Stomach (tissue), 9 donors: Measurements from ENCODE around the gene NUMA1. TPM values are rescaled to one million over a fixed set of nuclear protein-coding genes. Genes with fewer than 3 reads are reported as not detected.

Source experiments
- DNase-seq, 2 donors: peaks; one replicate each; pipeline versions ENCODE4 v3.0.0 to v3.0.0-alpha.2; 2013 to 2019
- H3K27ac ChIP-seq, 5 donors: fragments of 200-600 bp in 4 of 5; sonication (generic) in 4 of 5; one replicate each; pipeline ENCODE4 v1.5.1; 2013 to 2019; ENCODE audit warnings: mild to moderate bottlenecking in 1 of 5, moderate library complexity in 1 of 5
- H3K27me3 ChIP-seq, 3 donors: fragments of 200-600 bp; sonication (generic); one replicate each; pipeline ENCODE4 v1.5.1; 2017 to 2019; ENCODE audit warnings: mixed run types in 1 of 3
- H3K36me3 ChIP-seq, 4 donors: fragments of 200-600 bp; sonication (generic); 1 replicate in 3 of 4; 2 replicates in 1 of 4; pipeline ENCODE4 v1.5.1; 2016 to 2019
- H3K4me1 ChIP-seq, 4 donors: fragments of 200-600 bp; sonication (generic); one replicate each; pipeline ENCODE4 v1.5.1; 2016 to 2019
- H3K4me3 ChIP-seq, 4 donors: fragments of 200-600 bp; sonication (generic) in 3 of 4; one replicate each; pipeline ENCODE4 v1.5.1; 2016 to 2019; ENCODE audit warnings: mild to moderate bottlenecking in 1 of 4
- H3K9me3 ChIP-seq, 4 donors: fragments of 200-600 bp; sonication (generic); one replicate each; pipeline ENCODE4 v1.5.1; 2016 to 2019
- CTCF ChIP-seq, 7 experiments: fragments of 450-650 bp in 4 of 7; fragments of 200-600 bp in 3 of 7; sonication (generic) in 3 of 7; IDR thresholded peaks; one replicate each; pipeline ENCODE4 v1.5.1; 2016 to 2019; ENCODE audit warnings: antibody characterized with exemption in 7 of 7, control low read depth in 2 of 7, mild to moderate bottlenecking in 1 of 7
- EP300 ChIP-seq: sonication (generic); formaldehyde crosslinking; IDR thresholded peaks from one replicate; pipeline ENCODE4 v1.6.1; 2017; ENCODE audit warnings: antibody characterized with exemption
- POLR2A ChIP-seq, 4 donors: fragments of 450-650 bp; IDR thresholded peaks; one replicate each; pipeline ENCODE4 v1.6.1; 2016; ENCODE audit warnings: antibody characterized with exemption in 4 of 4, control low read depth in 2 of 4, mild to moderate bottlenecking in 1 of 4, moderate library complexity in 1 of 4
- POLR2AphosphoS5 ChIP-seq, 3 donors: sonication (generic); formaldehyde crosslinking; IDR thresholded peaks; one replicate each; pipeline ENCODE4 v1.6.1; 2016; ENCODE audit warnings: antibody characterized with exemption in 3 of 3
- WGBS, 5 donors: extraction: QIAGEN DNeasy Blood & Tissue Kit in 3 of 5; methylation state at CpG; one replicate each; pipeline versions ENCODE4 v1.1.5 to v1.1.7; 2013 to 2018; 5-methylcytosine and 5-hydroxymethylcytosine counted together
- intact Hi-C: fragments of 100-400 bp; cut with DNase I; formaldehyde crosslinking; loops from one replicate; pipeline ENCODE4 v1.15.1; 2023; ENCODE audit warnings: low total_unique reads
- polyA plus RNA-seq, 3 donors: library from polyadenylated mRNA; stranded (reverse); fragments of 200-250 nt; gene quantifications; one replicate each; pipeline ENCODE4 v1.2.3, GENCODE V29; 2013
- total RNA-seq, 5 donors: library from RNA; depleted of rRNA; stranded (reverse); fragments of >200 nt; gene quantifications; one replicate each; pipeline versions ENCODE4 v1.1.0 to v1.2.3, GENCODE V29; 2014 to 2016
- donor health status: healthy with polysubstance abuse.
- donor health status: Bipolar disorder and iron deficiency.
- donor health status: healthy.

Gene NUMA1
- total and polyA plus RNA-seq, 8 donors: 84.2 to 619 (median 182) TPM

DNA sequence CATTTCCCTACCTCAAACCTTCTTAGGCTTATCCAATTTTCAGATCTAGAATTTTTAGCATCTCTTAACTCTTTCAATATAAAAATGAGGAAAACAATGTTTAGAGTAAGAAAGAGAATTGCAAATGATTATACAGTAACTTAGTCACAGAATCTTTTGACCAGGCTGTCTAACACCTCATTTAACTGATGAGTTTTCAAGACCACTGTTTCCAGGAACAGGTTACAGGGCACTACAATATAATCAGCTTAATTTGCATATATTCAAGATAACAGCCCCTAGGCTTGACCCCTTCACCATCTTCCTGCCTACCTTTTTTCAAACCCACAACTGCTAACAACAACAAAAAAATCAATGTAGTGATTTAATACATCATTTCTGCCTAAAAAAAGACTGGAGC lies 12.7 kb downstream of the NUMA1 start:
- Histone ChIP-seq H3K4me1 (peaks cover 35 to 65% (median 49%) of the 10 kb centered on the region in 4 donors), H3K36me3 (peaks cover 0 to 15% (median 4%) of the 10 kb centered on the region in 4 donors), H3K27me3 (no peaks in the 10 kb centered on the region), H3K27ac (peak overlapping the region in 3 of 5 donors; percentile 38 to 80 (median 42)), H3K4me3 (no peak overlapping the region), H3K9me3 (no peaks in the 10 kb centered on the region)
- intact Hi-C loops: no loop called here
- DNase-seq: no peak
- TF ChIP-seq EP300 (no peak), CTCF (IDR thresholded peaks at IDR 0.05) (no peak), POLR2AphosphoS5 (IDR thresholded peaks at IDR 0.05) (no peak), POLR2A (IDR thresholded peaks at IDR 0.05) (no peak)

DNA sequence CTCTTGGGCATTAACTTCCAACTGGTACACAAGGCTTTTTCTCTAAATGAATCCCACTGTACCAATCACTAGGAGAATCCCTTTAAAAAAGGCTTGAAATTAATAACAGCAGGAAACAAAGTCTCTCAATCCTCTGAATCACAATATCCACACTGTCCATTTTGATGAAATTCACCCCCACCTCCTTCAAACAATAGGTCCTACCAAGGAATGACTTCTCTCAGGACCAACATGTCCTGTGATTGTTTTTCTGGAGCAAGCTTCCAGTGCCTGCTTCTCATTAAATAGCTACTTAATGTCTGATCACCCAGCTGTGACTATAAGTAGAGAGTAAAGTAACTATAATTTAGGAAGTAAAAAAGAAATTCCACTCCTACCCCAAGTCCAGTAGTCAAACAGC lies 13.1 kb downstream of the NUMA1 start:
- Histone ChIP-seq H3K27me3 (no peaks in the 10 kb centered on the region), H3K36me3 (peaks cover 0 to 19% (median 8%) of the 10 kb centered on the region in 4 donors), H3K9me3 (no peaks in the 10 kb centered on the region), H3K27ac (peak overlapping the region in 3 of 5 donors; percentile 38 to 80 (median 42)), H3K4me3 (no peak overlapping the region), H3K4me1 (peaks cover 32 to 61% (median 45%) of the 10 kb centered on the region in 4 donors)
- intact Hi-C loops: no loop called here
- TF ChIP-seq CTCF (IDR thresholded peaks at IDR 0.05) (no peak), POLR2AphosphoS5 (IDR thresholded peaks at IDR 0.05) (no peak), EP300 (no peak), POLR2A (IDR thresholded peaks at IDR 0.05) (no peak)
- DNase-seq: no peak

- no peak for TF ChIP-seq CTCF (IDR thresholded peaks at IDR 0.05)
- no peak for DNase-seq
- Histone ChIP-seq H3K27me3 (no peaks in the 10 kb centered on the region), H3K4me3 (no peak overlapping the region), H3K9me3 (no peaks in the 10 kb centered on the region), H3K27ac (peak overlapping the region in 3 of 5 donors; percentile 38 to 80 (median 42)), H3K36me3 (peaks cover 0 to 24% (median 11%) of the 10 kb centered on the region in 4 donors), H3K4me1 (peaks cover 28 to 57% (median 41%) of the 10 kb centered on the region in 4 donors)
- intact Hi-C loops: no loop called here
Observed at GRCh38 chr11:72066855-72067254, 13.5 kb downstream of the NUMA1 start.

DNA sequence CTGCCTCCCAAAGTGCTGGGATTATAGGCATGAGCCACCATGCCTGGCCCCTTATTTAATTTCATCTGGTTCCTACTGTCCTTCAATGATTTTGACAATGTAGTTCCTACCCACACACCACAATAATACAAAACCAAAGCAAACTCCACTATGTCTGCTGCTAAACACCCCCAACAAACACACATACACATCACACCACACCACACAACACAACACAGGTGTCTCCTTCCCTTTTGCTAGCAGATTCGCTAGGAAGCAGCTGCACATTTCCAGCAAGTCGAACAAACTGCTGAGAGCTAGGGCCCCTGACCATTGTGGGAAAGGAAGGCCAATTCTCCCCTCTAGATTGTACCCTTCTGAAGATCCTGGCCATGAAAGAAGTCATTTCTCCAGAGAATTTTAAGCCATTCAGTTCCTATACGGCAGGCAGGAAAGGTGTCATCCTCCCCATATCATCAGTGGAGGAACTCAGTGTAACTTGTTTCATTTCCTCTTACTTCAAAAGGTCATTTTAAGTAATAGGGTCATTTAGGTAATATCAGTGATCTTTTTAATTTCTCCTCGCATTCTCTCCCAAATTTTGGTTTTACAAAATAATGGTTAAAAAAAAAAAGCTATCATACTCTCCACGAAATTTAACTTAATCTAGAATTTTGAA lies 18.5 kb downstream of the NUMA1 start:
- intact Hi-C loops: no loop called here
- peaks cover 0 to 9% (median 5%) of the 10 kb centered on the region in 4 donors for H3K4me1 ChIP-seq
- H3K27me3 ChIP-seq: no peaks in the 10 kb centered on the region
- 88 to 93% (median 93%) methylated on average over 5 of the region's 5 CpGs for WGBS, 5 donors
- no peaks in the 10 kb centered on the region for H3K9me3 ChIP-seq
- TF ChIP-seq CTCF (IDR thresholded peaks at IDR 0.05) (no peak), EP300 (no peak), POLR2AphosphoS5 (IDR thresholded peaks at IDR 0.05) (no peak), POLR2A (IDR thresholded peaks at IDR 0.05) (no peak)
- H3K4me3 ChIP-seq: no peak overlapping the region
- H3K36me3 ChIP-seq: peaks cover 0 to 32% (median 13%) of the 10 kb centered on the region in 4 donors
- no peak overlapping the region for H3K27ac ChIP-seq
- DNase-seq: no peak
